Measurements from ENCODE around the gene ZNF335.

GRCh38 chr20:45998337-45998736 lies 26.3 kb upstream of the ZNF335 start:
- TF ChIP-seq CTCF (IDR thresholded peaks at IDR 0.05) = no peak
- TF ChIP-seq POLR2A (IDR thresholded peaks at IDR 0.05) = no peak

Data from right lobe of liver (tissue), 4 donors.